Measurements from ENCODE around the gene LSM10.

The LSM10 gene

DNA sequence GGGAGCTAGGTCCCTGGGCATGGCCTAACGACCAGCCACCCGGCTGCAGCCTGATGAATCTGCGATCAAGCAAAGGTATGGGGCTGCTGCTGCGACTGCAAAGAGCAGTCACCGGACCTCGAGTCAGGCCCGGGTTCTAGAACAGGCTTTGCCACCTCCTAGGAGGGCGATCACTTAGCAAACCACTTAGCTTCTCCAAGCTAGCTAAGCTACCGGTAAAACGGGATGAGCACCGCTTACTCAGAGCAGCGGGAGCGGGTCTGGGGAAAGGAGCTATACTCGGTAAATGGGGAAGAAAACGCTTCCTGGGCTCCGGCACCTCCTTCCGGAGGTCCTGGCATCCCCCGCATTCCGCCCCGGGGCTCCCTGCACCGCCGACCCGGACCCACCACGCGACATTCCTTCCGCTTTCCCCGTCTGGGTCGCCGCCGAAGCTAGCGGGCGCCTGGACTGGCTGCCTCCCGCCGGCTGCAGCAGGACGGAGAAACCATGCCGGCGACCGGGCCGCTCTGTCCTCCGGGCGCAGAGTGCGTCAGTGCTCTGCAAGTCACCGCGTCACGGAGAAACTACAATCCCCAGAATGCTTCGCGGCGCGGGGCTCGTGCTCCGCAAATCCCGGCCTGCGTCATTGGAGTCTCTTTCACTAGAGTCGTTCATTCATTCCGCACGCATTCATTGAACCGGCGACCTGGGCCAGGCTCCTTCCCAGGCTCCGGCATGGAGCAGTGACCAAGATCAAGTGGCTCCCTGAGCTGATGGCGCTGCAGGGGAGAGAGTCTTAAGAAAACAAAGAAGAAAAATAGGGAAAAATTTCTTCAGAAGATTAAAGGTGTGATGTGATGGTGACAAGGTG is at the start of gene LSM10:
LSM10 (minus strand) TSS at position 531 of the 853 bp plus-strand sequence. CDS start 3,779 bp downstream, outside the sequence.
- peak; percentile 86 for DNase-seq

- DNase-seq = no peak
These were observed 49.7 kb upstream of the LSM10 start for GRCh38 chr1:36447450-36447849.

DNA sequence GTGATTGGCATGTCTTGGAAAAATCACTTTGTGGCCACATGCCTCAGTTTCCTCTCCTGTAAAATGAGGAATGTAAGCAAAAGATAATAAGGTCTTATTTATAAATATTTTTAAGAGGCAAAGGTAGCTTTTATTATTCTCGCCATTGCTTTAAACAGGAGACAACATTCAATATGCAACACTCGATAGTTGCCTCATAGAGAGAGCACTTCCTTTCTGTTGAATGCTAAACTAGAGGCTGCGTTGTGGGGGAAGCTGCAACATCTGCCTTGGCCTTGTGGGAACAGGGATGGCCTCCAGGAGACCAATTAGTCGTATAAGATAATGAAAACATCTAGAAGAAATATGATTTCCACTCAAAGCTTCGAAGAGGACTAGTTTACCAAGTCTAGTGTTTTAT is 49.0 kb upstream of the LSM10 start:
- no peak for DNase-seq

GRCh38 chr1:36446271-36446670 is 48.6 kb upstream of the LSM10 start:
- no peak for DNase-seq

DNA sequence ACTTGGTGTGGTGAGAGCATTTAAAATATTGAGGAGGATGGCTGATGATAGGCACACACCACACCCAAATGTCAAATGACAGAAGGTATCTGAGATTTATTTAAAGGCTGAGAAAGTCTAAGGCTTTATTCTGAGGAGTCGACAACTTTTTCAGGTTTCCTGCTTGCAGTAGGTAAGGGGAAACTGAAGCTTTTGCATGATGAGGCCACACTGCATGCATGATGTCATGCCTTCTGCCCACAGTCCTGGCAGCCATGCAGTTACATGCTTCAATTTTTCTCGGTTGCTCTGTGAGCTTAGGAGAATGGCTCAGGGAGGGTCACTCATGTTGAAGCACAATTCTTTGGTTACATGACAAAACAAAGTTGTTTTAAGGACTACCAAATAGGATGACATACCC is 45.6 kb upstream of the LSM10 start:
- no peak for DNase-seq

- no peak for DNase-seq
These were observed 44.6 kb upstream of the LSM10 start for GRCh38 chr1:36442337-36442736.

GRCh38 chr1:36440646-36441045 is 42.9 kb upstream of the LSM10 start:
- no peak for DNase-seq

DNA sequence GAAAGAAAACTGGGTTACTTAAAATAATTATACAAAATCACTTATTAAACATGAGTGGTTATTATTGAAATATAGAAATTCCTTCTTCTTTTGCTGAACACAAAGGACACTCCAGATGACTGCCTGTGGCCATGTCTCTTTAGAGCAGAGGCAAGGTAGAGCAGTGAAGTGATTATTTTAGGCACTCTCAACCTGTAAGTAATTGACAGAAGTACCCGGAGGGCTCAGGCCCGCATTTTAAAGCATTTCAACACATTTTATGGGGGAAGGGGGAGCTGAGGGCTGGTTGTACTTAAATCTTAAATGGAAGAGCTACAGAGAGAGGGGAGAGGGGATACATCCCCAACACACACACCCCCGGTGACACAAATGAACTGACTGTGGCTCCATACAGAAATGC is 42.3 kb upstream of the LSM10 start:
- no peak for DNase-seq

DNA sequence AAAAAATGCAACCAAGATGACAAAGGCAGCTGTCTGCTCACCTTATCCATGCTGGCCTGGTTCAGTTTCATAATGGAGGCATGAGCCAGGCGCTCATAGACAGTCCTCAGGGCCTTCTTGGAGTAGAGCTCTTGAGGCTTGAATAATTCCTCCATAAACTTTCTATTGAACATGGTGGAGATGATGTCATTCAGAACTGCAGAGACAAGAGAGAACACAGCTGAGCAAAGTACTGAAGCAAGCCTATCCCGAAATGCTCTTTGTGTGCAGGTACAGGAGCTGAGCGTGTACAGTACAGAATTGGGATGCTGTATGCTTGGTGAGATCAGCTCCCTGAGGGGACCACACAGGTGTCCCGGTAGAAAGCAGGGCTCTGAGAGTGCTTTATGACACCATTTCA is 41.0 kb upstream of the LSM10 start:
- DNase-seq = no peak

- no peak for DNase-seq
These were observed 39.1 kb upstream of the LSM10 start for GRCh38 chr1:36436821-36437220.

GRCh38 chr1:36433102-36433501 is 35.4 kb upstream of the LSM10 start:
- no peak for DNase-seq

DNA sequence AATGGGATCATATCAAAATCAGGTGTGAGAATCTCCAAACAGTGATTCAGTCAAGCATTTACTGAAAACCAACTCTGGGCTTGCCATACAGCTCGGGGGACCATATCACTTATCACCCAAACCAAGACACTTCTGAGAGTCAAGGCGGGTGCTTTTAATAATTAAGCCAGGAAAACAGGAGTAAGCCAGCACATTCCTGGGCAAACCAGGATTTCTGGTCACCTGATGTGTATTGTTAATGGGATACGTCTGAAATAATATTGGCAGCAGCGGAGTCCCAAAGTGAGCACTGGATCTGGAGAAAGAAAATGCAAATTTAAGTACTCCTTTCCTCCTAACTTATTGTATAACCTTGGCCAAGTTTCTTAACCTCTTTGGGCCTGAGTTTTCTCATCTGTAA is 34.9 kb upstream of the LSM10 start:
- no peak for DNase-seq

DNA sequence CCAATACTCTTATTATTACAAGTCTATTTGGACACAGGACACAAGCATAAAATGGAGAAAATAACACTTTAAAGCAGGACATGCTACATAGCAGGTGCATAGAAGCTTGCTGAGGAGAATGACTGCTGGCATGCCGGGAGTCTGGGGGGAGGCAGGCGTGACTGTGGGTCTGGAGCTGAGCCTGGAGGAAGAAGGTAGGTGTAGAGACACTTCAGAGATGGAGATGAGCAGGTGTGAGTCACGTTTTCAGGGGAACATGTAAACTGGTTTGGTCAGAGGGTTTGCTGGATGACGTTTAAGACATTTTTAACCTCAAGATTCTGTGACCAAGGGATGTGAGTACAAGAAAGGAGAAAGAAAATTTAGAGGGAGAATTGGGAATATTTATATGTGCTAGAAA is 28.1 kb upstream of the LSM10 start:
- no peak for DNase-seq

DNA sequence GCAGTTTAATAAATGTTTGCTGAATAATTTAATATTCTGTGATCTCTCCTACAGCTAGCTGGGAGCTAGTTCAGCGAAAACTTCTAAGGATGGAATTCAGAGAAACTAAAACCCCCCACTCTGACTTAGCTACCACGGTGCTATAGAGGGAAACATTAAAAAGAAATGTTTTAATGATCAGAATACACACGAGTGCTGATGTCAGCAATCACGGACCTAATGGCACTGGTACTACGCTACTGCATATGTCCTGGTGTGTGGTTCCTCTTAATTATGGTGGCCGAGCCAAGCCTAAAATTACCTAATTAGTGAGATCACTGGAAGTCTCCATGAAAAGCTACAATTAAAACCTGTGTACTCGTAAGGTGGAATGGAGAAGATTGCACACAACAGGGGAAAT is 23.9 kb upstream of the LSM10 start:
- no peak for DNase-seq

GRCh38 chr1:36420836-36421317 is 23.2 kb upstream of the LSM10 start:
- DNase-seq = peak; percentile 87

GRCh38 chr1:36420409-36420808 is 22.7 kb upstream of the LSM10 start:
- DNase-seq = no peak

DNA sequence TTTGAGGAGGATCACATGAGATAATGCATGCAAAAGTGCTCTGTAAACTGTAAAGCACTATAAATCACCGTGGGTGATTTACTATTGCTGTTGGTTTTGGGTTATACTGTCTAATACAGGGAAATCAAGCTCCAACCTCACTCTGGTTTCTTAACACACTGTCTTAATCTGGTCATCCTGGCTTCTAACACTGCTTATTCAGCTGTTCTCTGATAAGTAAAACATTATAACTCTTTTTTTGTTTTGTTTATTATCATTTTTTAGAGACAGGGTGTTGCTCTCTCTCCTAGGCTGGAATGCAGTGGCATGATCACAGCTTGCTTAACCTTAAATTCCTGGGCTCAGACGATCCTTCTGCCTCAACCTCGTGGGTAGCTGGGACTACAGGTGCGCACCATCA is 21.9 kb upstream of the LSM10 start:
- no peak for DNase-seq

GRCh38 chr1:36419140-36419539 is 21.4 kb upstream of the LSM10 start:
- no peak for DNase-seq

- DNase-seq = no peak
These were observed 20.2 kb upstream of the LSM10 start for GRCh38 chr1:36417931-36418330.

GRCh38 chr1:36415661-36416326 is 18.1 kb upstream of the LSM10 start:
- DNase-seq = no peak

- no peak for DNase-seq
These were observed 16.7 kb upstream of the LSM10 start for GRCh38 chr1:36414384-36414783.

GRCh38 chr1:36411674-36412648 is 14.3 kb upstream of the LSM10 start:
- DNase-seq = no peak

DNA sequence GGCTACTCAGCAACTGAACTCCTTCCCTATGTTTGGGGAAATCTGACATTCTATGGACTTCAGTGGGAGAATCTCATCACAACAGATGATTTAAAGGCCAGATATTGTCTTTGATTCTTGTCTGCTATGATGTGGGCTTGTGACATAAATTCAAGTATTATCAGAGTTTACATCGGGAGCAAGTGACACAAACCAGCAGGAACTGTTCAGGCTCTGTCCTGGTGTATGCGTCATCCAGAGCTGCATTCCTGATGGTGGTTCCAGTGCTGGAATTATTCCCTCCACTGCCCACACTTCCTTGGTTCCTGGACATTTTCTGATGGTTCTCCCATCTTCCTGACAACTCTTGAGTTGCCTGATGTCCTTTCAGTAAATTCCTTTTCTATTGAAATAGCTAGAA is 10.8 kb upstream of the LSM10 start:
- no peak for DNase-seq

All from activated CD4-positive, alpha-beta T cell treated with anti-CD3 and anti-CD28 coated beads for 1 hour (primary cell).